Ovary (tissue), 9 donors: Measurements from ENCODE around the gene HIVEP3. TPM values are rescaled to one million over a fixed set of nuclear protein-coding genes. Genes with fewer than 3 reads are reported as not detected.

Experiments
- DNase-seq, 5 donors: peaks; one replicate each; pipeline ENCODE4 v3.0.0-alpha.2; 2019 to 2020
- H3K27ac ChIP-seq, 2 donors: fragments of 200-600 bp; one replicate each; pipeline versions ENCODE4 v1.5.1 to v1.8.0; 2019 to 2022
- H3K27me3 ChIP-seq: fragments of 200-600 bp; one replicate; pipeline ENCODE4 v1.8.0; 2022
- H3K36me3 ChIP-seq: fragments of 200-600 bp; sonication (generic); one replicate; pipeline ENCODE4 v1.5.1; 2019
- H3K4me1 ChIP-seq: one replicate; pipeline ENCODE4 v1.8.1; 2013; ENCODE audit warnings: mild to moderate bottlenecking, moderate library complexity; ENCODE audit not compliant: insufficient read depth
- H3K4me3 ChIP-seq: fragments of 200-600 bp; sonication (generic); one replicate; pipeline ENCODE4 v1.5.1; 2017
- H3K9me3 ChIP-seq, 2 donors: fragments of 200-600 bp in 1 of 2; sonication (generic) in 1 of 2; one replicate each; pipeline versions ENCODE4 v1.5.1 to v1.8.1; 2013 to 2019; ENCODE audit warnings: mild to moderate bottlenecking in 1 of 2, moderate library complexity in 1 of 2
- EP300 ChIP-seq: sonication (generic); formaldehyde crosslinking; IDR thresholded peaks from one replicate; pipeline ENCODE4 v1.6.1; 2017; ENCODE audit warnings: antibody characterized with exemption
- POLR2A ChIP-seq: fragments of 450-650 bp; IDR thresholded peaks from one replicate; pipeline ENCODE4 v1.6.1; 2017; ENCODE audit warnings: antibody characterized with exemption, mild to moderate bottlenecking, moderate library complexity
- WGBS, 3 donors: extraction: QIAGEN DNeasy Blood & Tissue Kit in 1 of 3; methylation state at CpG; one replicate each; pipeline versions ENCODE4 v1.1.5 to v1.1.7; 2013 to 2017; 5-methylcytosine and 5-hydroxymethylcytosine counted together
- intact Hi-C, 4 donors: fragments of 100-400 bp; cut with DNase I; formaldehyde crosslinking; loops; one replicate each; pipeline versions ENCODE4 v1.11.0 to v1.15.1; 2022 to 2023
- polyA plus RNA-seq, 2 donors: library from polyadenylated mRNA; stranded (reverse); fragments of 200-250 nt in 1 of 2; fragments of 350-450 nt in 1 of 2; fragmentation: Illumina TruSeq in 1 of 2; extraction: RNeasy Lipid Tissue Mini Kit (QIAGEN cat#74804) in 1 of 2; gene quantifications; one replicate each; pipeline ENCODE4 v1.2.3, GENCODE V29; 2013 to 2014
- total RNA-seq, 7 donors: library from RNA; depleted of rRNA in 2 of 7; stranded (reverse); fragments of >200 nt in 2 of 7; fragmentation: NEBNext Ultra II Directional in 3 of 7; extraction: Animal tissue kit (Norgen Biotek cat#: 25700) in 3 of 7; gene quantifications; one replicate each; pipeline versions ENCODE4 v1.1.0 to v1.2.4, GENCODE V29; 2016 to 2023
- TF ChIP-seq, protein P1 (sequence below), 3 donors: fragments of 450-650 bp in 2 of 3; fragments of 200-600 bp in 1 of 3; IDR thresholded peaks; one replicate each; pipeline versions ENCODE4 v1.5.1 to v1.8.0; 2016 to 2022; ENCODE audit warnings: antibody characterized with exemption in 3 of 3, mild to moderate bottlenecking in 1 of 3
- donor health status: DM: no; HTN: no; CAD: no; lungs with moderate emphysema.
- donor health status: DM: no; HTN: no; CAD: no.
- donor health status: Bipolar disorder and iron deficiency.
- donor health status: DM: yes; HTN: yes; CAD: no.
- donor health status: DM: no; HTN: no; CAD: no.
- donor health status: DM: yes; HTN: yes; CAD: no.

HIVEP3 gene
- total and polyA plus RNA-seq, 9 donors, result 3.0 to 7.5 (median 5.2) TPM

DNA sequence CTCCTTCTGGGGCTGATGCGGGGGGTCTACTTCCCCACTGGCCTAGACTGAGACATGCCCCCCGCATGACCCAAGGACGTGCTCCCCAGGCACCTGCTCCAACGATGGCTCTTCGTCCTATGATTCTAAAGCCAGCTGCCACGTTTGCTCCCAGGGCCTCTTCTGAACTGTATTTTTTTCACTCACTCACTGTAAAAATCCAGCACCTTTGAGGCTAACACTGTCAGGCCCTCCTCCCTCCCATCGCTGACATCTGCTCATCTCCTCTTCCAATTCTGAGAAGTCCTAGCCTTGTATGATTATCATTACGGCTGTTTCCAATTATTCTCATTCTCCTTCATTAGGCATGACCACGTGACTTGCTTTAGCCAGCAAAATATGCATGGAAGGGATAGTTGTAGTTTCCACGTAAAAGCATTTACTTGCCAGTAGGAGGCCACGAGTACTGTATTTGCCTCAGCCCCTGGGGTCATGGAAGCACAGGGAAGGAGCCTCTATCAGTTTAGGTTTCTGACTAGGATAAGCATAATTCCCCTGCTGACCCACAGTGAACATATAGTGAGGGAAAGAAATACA is 415.1 kb downstream of the HIVEP3 start:
- H3K9me3 ChIP-seq, result no peaks in the 10 kb centered on the region
- TF ChIP-seq POLR2A (no peak), EP300 (no peak)
- TF ChIP-seq, protein P1, sequence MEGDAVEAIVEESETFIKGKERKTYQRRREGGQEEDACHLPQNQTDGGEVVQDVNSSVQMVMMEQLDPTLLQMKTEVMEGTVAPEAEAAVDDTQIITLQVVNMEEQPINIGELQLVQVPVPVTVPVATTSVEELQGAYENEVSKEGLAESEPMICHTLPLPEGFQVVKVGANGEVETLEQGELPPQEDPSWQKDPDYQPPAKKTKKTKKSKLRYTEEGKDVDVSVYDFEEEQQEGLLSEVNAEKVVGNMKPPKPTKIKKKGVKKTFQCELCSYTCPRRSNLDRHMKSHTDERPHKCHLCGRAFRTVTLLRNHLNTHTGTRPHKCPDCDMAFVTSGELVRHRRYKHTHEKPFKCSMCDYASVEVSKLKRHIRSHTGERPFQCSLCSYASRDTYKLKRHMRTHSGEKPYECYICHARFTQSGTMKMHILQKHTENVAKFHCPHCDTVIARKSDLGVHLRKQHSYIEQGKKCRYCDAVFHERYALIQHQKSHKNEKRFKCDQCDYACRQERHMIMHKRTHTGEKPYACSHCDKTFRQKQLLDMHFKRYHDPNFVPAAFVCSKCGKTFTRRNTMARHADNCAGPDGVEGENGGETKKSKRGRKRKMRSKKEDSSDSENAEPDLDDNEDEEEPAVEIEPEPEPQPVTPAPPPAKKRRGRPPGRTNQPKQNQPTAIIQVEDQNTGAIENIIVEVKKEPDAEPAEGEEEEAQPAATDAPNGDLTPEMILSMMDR (IDR thresholded peaks at IDR 0.05), result no peak
- H3K4me1 ChIP-seq, result peaks cover 1% of the 10 kb centered on the region
- H3K4me3 ChIP-seq, result no peak overlapping the region
- WGBS, 3 donors, result 76 to 85% (median 82%) methylated on average over 11 of the region's 11 CpGs
- H3K27me3 ChIP-seq, result no peaks in the 10 kb centered on the region
- intact Hi-C loops, result no loop called here
- no peaks in the 10 kb centered on the region for H3K36me3 ChIP-seq
- no peak overlapping the region for H3K27ac ChIP-seq
- DNase-seq, result no peak

DNA sequence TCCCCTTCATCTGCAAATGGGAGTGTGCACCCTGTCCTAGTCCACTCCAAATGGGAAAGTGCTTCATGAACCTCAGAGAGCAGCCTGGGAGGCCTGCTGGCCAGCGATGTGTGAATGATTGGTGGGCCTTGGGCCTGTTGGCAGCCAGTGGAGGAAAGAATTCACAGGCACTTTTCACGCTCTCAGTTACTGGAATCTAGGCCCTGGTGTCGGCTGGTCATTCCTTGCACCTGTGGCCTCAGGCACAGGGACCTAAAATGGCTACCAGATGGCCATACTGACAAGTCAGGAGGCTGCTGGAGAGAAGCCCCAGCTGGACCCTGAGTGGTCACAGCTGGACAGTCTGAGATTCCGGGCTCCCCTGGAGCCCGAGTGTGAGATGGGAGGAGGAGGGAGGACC is 415.8 kb downstream of the HIVEP3 start:
- Histone ChIP-seq H3K4me3 (no peak overlapping the region), H3K27me3 (no peaks in the 10 kb centered on the region), H3K9me3 (no peaks in the 10 kb centered on the region), H3K27ac (no peak overlapping the region), H3K36me3 (no peaks in the 10 kb centered on the region), H3K4me1 (peaks cover 1% of the 10 kb centered on the region)
- intact Hi-C loops, result no loop called here
- TF ChIP-seq EP300, result no peak
- TF ChIP-seq, protein P1 (IDR thresholded peaks at IDR 0.05), result no peak
- no peak for TF ChIP-seq POLR2A
- DNase-seq, result no peak
- WGBS, 3 donors, result 64 to 77% (median 67%) methylated on average over 5 of the region's 5 CpGs

DNA sequence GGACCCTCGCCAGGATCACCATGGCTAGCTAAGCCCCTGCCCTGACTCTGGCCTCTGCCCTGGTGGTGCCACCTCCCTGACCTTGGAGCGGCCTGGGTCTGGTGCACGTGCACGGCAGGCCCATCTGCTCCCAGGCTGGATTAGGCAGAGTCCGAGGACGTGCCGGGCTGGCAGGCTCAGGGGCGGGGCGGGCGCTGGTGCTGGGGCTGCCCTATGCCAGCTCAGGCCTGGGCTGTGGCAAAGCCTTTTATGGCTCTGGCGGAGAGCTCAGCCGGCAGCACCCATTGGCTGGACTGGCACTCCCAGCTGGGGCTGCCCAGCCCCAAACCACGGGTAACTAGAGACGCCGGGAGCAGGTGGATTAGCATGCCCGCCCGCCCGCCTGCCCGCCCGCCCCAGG is 417.1 kb downstream of the HIVEP3 start:
- peaks cover 1% of the 10 kb centered on the region for H3K4me1 ChIP-seq
- no peak overlapping the region for H3K4me3 ChIP-seq
- H3K27me3 ChIP-seq, result no peaks in the 10 kb centered on the region
- WGBS, 3 donors, result 93 to 98% (median 97%) methylated on average over 8 to 20 of the region's 20 CpGs
- no peak overlapping the region for H3K27ac ChIP-seq
- no peak for DNase-seq
- H3K9me3 ChIP-seq, result no peaks in the 10 kb centered on the region
- intact Hi-C loops, result no loop called here
- TF ChIP-seq EP300, result no peak
- TF ChIP-seq, protein P1 (IDR thresholded peaks at IDR 0.05), result no peak
- TF ChIP-seq POLR2A, result no peak
- no peaks in the 10 kb centered on the region for H3K36me3 ChIP-seq

DNA sequence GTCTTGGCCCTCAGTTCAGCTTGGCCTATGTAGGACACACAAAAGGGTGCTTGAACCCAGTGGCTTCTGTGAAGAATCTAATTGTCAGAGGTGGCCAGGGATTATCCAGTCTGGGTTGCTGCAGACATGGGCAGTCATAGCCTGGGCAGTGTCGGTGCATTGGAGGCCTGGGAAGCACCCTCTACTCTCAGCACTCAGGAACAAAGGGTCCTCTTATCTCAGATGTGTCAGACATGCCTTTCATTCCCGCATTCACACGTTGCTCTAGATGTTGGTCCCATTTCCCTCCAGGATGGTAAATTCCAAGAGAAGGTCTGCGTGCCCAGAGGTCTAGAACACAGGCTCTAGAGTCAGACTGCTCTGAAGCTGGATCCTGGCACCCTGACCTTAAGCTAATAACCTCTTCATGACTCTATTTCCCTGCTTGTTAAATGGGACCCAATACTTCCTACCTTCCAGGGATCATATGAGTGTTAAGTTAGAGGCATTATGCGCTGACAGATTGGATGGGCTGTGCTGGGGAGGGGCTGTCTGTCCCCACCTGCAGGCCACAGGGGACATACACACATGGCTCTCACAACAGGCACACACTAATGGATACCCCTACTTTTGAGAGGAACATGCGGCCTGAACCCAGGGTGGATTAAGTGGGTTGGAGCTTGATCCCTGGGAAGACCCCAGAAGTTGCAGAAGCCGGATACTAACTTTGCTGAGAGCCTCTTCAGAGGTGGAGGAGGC is 417.8 kb downstream of the HIVEP3 start:
- Histone ChIP-seq H3K36me3 (no peaks in the 10 kb centered on the region), H3K4me3 (no peak overlapping the region), H3K4me1 (peaks cover 2% of the 10 kb centered on the region), H3K9me3 (no peaks in the 10 kb centered on the region), H3K27me3 (no peaks in the 10 kb centered on the region), H3K27ac (no peak overlapping the region)
- no peak for DNase-seq
- 83 to 88% (median 88%) methylated on average over 7 of the region's 7 CpGs for WGBS, 3 donors
- intact Hi-C loops, result no loop called here
- TF ChIP-seq, protein P1 (IDR thresholded peaks at IDR 0.05), result no peak
- TF ChIP-seq POLR2A, result no peak
- TF ChIP-seq EP300, result no peak
